ENCODE results near the gene SLAMF1.

Gene SLAMF1

GRCh38 chr1:160619742-160620277 is 27.0 kb downstream of the SLAMF1 start:
- Histone ChIP-seq H3K4me3 (IDR thresholded peaks at IDR 0.05; ENCODE audit: insufficient read depth, low read depth, low read length) (no peak overlapping the region), H4K20me1 (ENCODE audit: insufficient read depth) (no peaks in the 10 kb centered on the region), H3K4me1 (ENCODE audit: low read depth, poor library complexity, severe bottlenecking) (no peaks in the 10 kb centered on the region), H3K36me3 (ENCODE audit: insufficient read depth) (no peaks in the 10 kb centered on the region), H3K27me3 (ENCODE audit: insufficient read depth, low read depth) (no peaks in the 10 kb centered on the region), H3K9ac (no peak overlapping the region), H3K4me2 (no peak overlapping the region), H3K27ac (no peak overlapping the region), H2AFZ (ENCODE audit: low read depth) (no peak overlapping the region), H3K79me2 (ENCODE audit: insufficient read depth, low read depth) (no peaks in the 10 kb centered on the region)
- no peak for TF ChIP-seq CTCF (conservative IDR thresholded peaks at IDR 0.05; ENCODE audit: low read depth, low read length)

DNA sequence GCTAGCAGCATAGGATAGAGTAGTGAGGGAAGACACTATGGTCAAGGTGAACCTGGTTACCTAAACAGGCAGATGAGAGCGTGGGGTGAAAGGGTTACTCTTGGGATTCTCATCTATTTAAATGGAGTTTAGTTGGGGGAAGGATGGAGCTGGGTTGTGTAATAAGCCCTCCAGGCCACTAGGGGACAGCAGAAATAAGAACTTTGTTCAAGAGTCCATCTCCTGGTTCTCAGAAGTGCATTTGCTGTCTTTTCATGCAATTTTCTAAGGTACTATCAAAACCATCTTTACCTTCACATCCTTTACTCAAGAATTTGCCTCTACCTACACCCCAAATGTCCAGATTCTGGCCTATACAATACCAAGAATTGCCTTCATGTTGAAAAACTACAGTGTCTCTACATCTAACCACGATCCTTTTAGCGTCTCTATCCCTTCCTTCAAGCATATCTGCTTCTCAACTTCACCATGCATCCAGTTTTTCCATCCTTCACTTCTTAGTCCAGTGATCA is 28.0 kb downstream of the SLAMF1 start:
- Histone ChIP-seq H3K27ac (no peak overlapping the region), H4K20me1 (ENCODE audit: insufficient read depth) (no peaks in the 10 kb centered on the region), H3K4me1 (ENCODE audit: low read depth, poor library complexity, severe bottlenecking) (no peaks in the 10 kb centered on the region), H3K79me2 (ENCODE audit: insufficient read depth, low read depth) (no peaks in the 10 kb centered on the region), H3K4me3 (IDR thresholded peaks at IDR 0.05; ENCODE audit: insufficient read depth, low read depth, low read length) (no peak overlapping the region), H3K27me3 (ENCODE audit: insufficient read depth, low read depth) (no peaks in the 10 kb centered on the region), H3K36me3 (ENCODE audit: insufficient read depth) (no peaks in the 10 kb centered on the region), H3K4me2 (no peak overlapping the region), H3K9ac (no peak overlapping the region), H2AFZ (ENCODE audit: low read depth) (peak overlapping the region; percentile 45)
- peak; percentile 98 for TF ChIP-seq CTCF (conservative IDR thresholded peaks at IDR 0.05; ENCODE audit: low read depth, low read length)

DNA sequence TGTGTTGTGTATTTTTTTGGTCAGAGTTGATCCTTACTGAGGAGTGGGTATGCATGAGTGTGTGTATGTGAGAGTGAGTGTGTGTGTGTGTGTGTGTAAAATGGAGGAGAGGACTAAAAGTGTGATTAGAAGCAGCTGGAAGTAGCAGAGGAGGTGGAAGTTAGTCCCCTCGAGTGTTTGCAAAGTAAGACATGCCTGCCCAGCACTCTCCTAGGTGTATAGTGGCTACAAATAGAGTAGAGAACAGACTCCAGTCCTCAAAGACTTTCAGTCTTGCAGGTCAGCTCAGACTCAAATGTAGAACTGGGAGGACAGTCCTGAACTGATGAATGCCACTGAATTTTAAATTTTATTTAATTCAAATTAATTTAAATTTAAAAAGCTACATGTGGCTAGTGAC is 28.5 kb downstream of the SLAMF1 start:
- no peak overlapping the region for H2AFZ ChIP-seq (ENCODE audit: low read depth)
- H3K4me2 ChIP-seq, result no peak overlapping the region
- H3K27me3 ChIP-seq (ENCODE audit: insufficient read depth, low read depth), result no peaks in the 10 kb centered on the region
- no peaks in the 10 kb centered on the region for H3K4me1 ChIP-seq (ENCODE audit: low read depth, poor library complexity, severe bottlenecking)
- H3K79me2 ChIP-seq (ENCODE audit: insufficient read depth, low read depth), result no peaks in the 10 kb centered on the region
- H4K20me1 ChIP-seq (ENCODE audit: insufficient read depth), result no peaks in the 10 kb centered on the region
- no peak for TF ChIP-seq CTCF (conservative IDR thresholded peaks at IDR 0.05; ENCODE audit: low read depth, low read length)
- no peaks in the 10 kb centered on the region for H3K36me3 ChIP-seq (ENCODE audit: insufficient read depth)
- H3K9ac ChIP-seq, result no peak overlapping the region
- no peak overlapping the region for H3K27ac ChIP-seq
- no peak overlapping the region for H3K4me3 ChIP-seq (IDR thresholded peaks at IDR 0.05; ENCODE audit: insufficient read depth, low read depth, low read length)

DNA sequence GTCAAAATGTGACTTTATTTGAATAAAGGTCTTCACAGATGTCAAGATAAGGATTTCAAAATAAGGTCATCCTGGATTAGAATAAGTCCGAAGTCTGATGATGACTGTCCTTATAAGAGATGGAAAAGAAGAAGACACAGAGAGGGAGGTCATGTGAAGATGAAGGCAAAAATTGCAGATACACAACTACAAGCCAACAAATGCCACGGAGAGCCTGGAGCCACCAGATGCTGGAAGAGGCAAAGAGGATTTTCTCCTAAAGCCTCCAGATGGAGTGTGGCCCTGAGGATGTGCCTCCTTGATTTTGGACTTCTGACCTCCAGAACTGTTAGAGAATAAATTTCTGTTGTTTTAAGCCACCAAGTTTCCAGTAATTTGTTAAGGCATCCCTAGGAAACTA is 31.2 kb downstream of the SLAMF1 start:
- H3K79me2 ChIP-seq (ENCODE audit: insufficient read depth, low read depth), result no peaks in the 10 kb centered on the region
- no peaks in the 10 kb centered on the region for H3K27me3 ChIP-seq (ENCODE audit: insufficient read depth, low read depth)
- H3K27ac ChIP-seq, result no peak overlapping the region
- no peaks in the 10 kb centered on the region for H3K36me3 ChIP-seq (ENCODE audit: insufficient read depth)
- no peak overlapping the region for H3K4me3 ChIP-seq (IDR thresholded peaks at IDR 0.05; ENCODE audit: insufficient read depth, low read depth, low read length)
- no peak overlapping the region for H2AFZ ChIP-seq (ENCODE audit: low read depth)
- no peaks in the 10 kb centered on the region for H3K4me1 ChIP-seq (ENCODE audit: low read depth, poor library complexity, severe bottlenecking)
- H3K9ac ChIP-seq, result no peak overlapping the region
- no peak overlapping the region for H3K4me2 ChIP-seq
- TF ChIP-seq CTCF (conservative IDR thresholded peaks at IDR 0.05; ENCODE audit: low read depth, low read length), result no peak
- no peaks in the 10 kb centered on the region for H4K20me1 ChIP-seq (ENCODE audit: insufficient read depth)

Data from KMS-11 (cell line).